ENCODE data around the gene CUL3.

DNA sequence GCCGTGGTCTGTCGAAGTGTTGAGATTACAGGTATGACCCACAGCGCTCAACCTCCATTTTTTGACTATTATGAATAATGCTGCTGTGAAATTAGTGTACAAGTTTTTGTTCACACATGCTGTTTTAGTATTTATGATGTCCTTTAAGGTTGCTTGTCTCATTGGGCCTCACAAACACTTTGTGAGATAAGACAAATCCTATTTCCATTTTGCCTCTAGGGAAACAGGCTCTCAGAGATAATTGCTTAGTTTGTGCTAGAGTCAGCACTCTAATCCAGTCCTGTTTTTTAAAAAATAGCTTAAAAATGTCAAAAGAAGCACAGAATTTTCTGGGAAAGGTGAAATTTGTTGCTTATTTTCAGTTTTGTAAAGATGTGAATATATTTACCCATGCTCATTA lies 43.3 kb upstream of the CUL3 start:
- TF ChIP-seq POLR2AphosphoS5 (IDR thresholded peaks at IDR 0.05) (no peak), POLR2A (IDR thresholded peaks at IDR 0.05) (no peak), EP300 (IDR thresholded peaks at IDR 0.05) (no peak)
- TF ChIP-seq, protein P1, sequence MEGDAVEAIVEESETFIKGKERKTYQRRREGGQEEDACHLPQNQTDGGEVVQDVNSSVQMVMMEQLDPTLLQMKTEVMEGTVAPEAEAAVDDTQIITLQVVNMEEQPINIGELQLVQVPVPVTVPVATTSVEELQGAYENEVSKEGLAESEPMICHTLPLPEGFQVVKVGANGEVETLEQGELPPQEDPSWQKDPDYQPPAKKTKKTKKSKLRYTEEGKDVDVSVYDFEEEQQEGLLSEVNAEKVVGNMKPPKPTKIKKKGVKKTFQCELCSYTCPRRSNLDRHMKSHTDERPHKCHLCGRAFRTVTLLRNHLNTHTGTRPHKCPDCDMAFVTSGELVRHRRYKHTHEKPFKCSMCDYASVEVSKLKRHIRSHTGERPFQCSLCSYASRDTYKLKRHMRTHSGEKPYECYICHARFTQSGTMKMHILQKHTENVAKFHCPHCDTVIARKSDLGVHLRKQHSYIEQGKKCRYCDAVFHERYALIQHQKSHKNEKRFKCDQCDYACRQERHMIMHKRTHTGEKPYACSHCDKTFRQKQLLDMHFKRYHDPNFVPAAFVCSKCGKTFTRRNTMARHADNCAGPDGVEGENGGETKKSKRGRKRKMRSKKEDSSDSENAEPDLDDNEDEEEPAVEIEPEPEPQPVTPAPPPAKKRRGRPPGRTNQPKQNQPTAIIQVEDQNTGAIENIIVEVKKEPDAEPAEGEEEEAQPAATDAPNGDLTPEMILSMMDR (IDR thresholded peaks at IDR 0.05), result no peak

Data from gastroesophageal sphincter (tissue), 3 donors.